Measurements from ENCODE around the gene SP140. TPM values are rescaled to one million over a fixed set of nuclear protein-coding genes. Genes with fewer than 3 reads are reported as not detected.
"Not testable (repeated sequence)": the region's sequence is repeated elsewhere in the genome, so short reads cannot be mapped to it uniquely, and the experiment has no call there.

SP140 gene
- total RNA-seq, 1 donor from 2014 or later, result not detected

DNA sequence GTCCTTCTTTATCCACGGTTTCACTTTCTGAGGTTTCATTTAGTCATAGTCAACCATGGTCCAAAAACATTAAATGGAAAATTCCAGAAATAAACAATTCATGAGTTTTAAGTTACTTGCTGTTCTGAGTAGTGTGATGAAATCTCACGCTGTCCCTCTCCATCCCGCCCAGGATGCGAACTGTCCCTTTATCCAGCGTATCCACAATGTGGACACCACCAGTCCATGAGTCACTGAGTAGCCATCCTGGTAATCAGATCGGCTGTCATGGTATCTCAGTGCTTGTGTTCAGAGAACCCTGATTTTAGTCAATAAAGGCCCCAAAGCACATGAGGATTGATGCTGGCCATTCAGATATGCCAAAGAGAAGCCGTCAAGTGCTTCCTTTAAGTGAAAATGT lies 105.2 kb downstream of the SP140 start:
- Mint-ChIP-seq H3K27ac (ENCODE audit: unreplicated experiment) (no peak overlapping the region), H3K36me3 (ENCODE audit: unreplicated experiment) (no peaks in the 10 kb centered on the region), H3K27me3 (ENCODE audit: unreplicated experiment) (peaks cover 2% of the 10 kb centered on the region), H3K4me3 (ENCODE audit: unreplicated experiment) (no peak overlapping the region), H3K4me1 (ENCODE audit: low read depth, unreplicated experiment) (no peaks in the 10 kb centered on the region), H3K9me3 (ENCODE audit: unreplicated experiment) (peaks cover 6% of the 10 kb centered on the region)
- TF ChIP-seq, protein P1, sequence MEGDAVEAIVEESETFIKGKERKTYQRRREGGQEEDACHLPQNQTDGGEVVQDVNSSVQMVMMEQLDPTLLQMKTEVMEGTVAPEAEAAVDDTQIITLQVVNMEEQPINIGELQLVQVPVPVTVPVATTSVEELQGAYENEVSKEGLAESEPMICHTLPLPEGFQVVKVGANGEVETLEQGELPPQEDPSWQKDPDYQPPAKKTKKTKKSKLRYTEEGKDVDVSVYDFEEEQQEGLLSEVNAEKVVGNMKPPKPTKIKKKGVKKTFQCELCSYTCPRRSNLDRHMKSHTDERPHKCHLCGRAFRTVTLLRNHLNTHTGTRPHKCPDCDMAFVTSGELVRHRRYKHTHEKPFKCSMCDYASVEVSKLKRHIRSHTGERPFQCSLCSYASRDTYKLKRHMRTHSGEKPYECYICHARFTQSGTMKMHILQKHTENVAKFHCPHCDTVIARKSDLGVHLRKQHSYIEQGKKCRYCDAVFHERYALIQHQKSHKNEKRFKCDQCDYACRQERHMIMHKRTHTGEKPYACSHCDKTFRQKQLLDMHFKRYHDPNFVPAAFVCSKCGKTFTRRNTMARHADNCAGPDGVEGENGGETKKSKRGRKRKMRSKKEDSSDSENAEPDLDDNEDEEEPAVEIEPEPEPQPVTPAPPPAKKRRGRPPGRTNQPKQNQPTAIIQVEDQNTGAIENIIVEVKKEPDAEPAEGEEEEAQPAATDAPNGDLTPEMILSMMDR (IDR thresholded peaks at IDR 0.05; ENCODE audit: partially characterized antibody, unreplicated experiment), result no peak
- no peak for DNase-seq

DNA sequence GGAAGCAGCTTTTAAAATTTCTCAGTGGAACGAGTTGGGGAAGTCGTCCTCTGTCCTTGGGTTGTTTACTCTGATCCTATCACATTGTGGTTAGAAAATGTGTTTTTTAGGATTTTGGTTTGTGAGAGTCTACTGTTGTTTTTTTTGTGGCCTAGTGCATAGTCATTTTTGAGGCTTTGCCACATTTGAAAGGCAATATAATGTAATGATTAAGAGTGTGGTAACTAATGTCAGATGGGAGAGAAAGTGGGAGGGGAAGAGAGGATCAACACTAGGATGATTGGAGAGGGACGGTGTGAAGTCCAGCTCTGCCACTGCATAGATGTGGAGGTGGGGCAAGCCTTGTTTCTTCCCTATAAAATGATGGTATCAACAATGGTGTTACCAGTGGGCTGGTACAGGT lies 109.9 kb downstream of the SP140 start:
- Mint-ChIP-seq H3K27me3 (ENCODE audit: unreplicated experiment) (peaks cover 2% of the 10 kb centered on the region), H3K9me3 (ENCODE audit: unreplicated experiment) (peaks cover 6% of the 10 kb centered on the region), H3K27ac (ENCODE audit: unreplicated experiment) (no peak overlapping the region), H3K4me3 (ENCODE audit: unreplicated experiment) (no peak overlapping the region), H3K36me3 (ENCODE audit: unreplicated experiment) (no peaks in the 10 kb centered on the region), H3K4me1 (ENCODE audit: low read depth, unreplicated experiment) (no peaks in the 10 kb centered on the region)
- DNase-seq, result no peak
- TF ChIP-seq, protein P1 (IDR thresholded peaks at IDR 0.05; ENCODE audit: partially characterized antibody, unreplicated experiment), result no peak

GRCh38 chr2:230335864-230336506 lies 110.4 kb downstream of the SP140 start:
- Mint-ChIP-seq H3K27me3 (ENCODE audit: unreplicated experiment) (no peaks in the 10 kb centered on the region), H3K4me3 (ENCODE audit: unreplicated experiment) (no peak overlapping the region), H3K27ac (ENCODE audit: unreplicated experiment) (no peak overlapping the region), H3K36me3 (ENCODE audit: unreplicated experiment) (no peaks in the 10 kb centered on the region), H3K4me1 (ENCODE audit: low read depth, unreplicated experiment) (no peaks in the 10 kb centered on the region), H3K9me3 (ENCODE audit: unreplicated experiment) (peaks cover 6% of the 10 kb centered on the region)
- DNase-seq, result no peak
- TF ChIP-seq, protein P1 (IDR thresholded peaks at IDR 0.05; ENCODE audit: partially characterized antibody, unreplicated experiment), result no peak

GRCh38 chr2:230341936-230342528 lies 116.5 kb downstream of the SP140 start:
- not testable (repeated sequence) for H3K4me3 Mint-ChIP-seq (ENCODE audit: unreplicated experiment); H3K4me1 Mint-ChIP-seq (ENCODE audit: low read depth, unreplicated experiment); H3K9me3 Mint-ChIP-seq (ENCODE audit: unreplicated experiment); H3K27me3 Mint-ChIP-seq (ENCODE audit: unreplicated experiment); DNase-seq; H3K27ac Mint-ChIP-seq (ENCODE audit: unreplicated experiment); H3K36me3 Mint-ChIP-seq (ENCODE audit: unreplicated experiment)

- not testable (repeated sequence) for H3K9me3 Mint-ChIP-seq (ENCODE audit: unreplicated experiment); H3K4me3 Mint-ChIP-seq (ENCODE audit: unreplicated experiment); H3K27ac Mint-ChIP-seq (ENCODE audit: unreplicated experiment); H3K4me1 Mint-ChIP-seq (ENCODE audit: low read depth, unreplicated experiment); H3K27me3 Mint-ChIP-seq (ENCODE audit: unreplicated experiment); H3K36me3 Mint-ChIP-seq (ENCODE audit: unreplicated experiment); DNase-seq
Observed at GRCh38 chr2:230343041-230343624, 117.6 kb downstream of the SP140 start.

DNA sequence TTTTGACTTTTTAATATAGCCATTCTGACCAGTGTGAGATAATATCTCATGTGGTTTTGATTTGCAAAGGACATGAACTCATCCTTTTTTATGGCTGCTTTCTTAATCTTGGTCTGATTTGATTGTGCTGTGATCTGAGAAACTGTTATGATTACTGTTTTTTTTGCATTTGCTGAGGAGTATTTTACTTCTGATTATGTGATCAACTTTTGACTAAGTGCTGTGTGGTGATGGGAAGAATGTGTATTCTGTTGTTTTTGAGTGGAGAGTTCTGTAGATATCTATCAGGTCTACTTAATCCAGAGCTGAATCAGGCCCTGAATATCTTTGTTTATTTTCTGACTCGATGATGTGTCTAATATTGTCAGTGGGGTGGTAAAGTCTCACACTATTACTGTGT lies 118.2 kb downstream of the SP140 start:
- TF ChIP-seq, protein P1 (IDR thresholded peaks at IDR 0.05; ENCODE audit: partially characterized antibody, unreplicated experiment), result no peak
- Mint-ChIP-seq H3K4me1 (ENCODE audit: low read depth, unreplicated experiment) (no peaks in the 10 kb centered on the region), H3K4me3 (ENCODE audit: unreplicated experiment) (no peak overlapping the region), H3K9me3 (ENCODE audit: unreplicated experiment) (peaks cover 3% of the 10 kb centered on the region), H3K27ac (ENCODE audit: unreplicated experiment) (no peak overlapping the region), H3K36me3 (ENCODE audit: unreplicated experiment) (peaks cover 5% of the 10 kb centered on the region), H3K27me3 (ENCODE audit: unreplicated experiment) (no peaks in the 10 kb centered on the region)
- DNase-seq, result no peak

All from glutamatergic neuron (in vitro differentiated cells).